Bone marrow (tissue), 2 donors: Measurements from ENCODE around the gene INVS.
"Not testable (repeated sequence)": the region's sequence is repeated elsewhere in the genome, so short reads cannot be mapped to it uniquely, and the experiment has no call there.

Source experiments
- DNase-seq, 2 donors: peaks; one replicate each; lab custom pipeline; 2025; lab: John Stamatoyannopoulos, UW

INVS gene

DNA sequence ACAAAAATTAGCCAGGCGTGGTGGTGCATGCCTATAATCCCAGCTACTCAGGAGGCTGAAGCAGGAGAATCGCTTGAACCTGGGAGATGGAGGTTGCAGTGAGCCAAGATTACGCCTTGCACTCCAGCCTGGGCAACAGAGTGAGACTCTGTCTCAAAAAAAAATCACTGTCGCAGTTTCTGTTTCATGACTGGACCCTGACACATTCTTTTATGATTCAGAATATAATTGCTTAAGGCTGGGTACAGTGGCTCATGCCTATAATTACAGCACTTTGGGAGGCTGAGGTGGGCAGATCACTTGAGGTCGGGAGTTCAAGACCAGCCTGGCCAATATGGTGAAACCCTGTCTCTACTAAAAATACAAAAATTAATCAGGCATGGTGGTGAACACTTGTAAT is 239.7 kb downstream of the INVS start:
- DNase-seq: not testable (repeated sequence)

DNA sequence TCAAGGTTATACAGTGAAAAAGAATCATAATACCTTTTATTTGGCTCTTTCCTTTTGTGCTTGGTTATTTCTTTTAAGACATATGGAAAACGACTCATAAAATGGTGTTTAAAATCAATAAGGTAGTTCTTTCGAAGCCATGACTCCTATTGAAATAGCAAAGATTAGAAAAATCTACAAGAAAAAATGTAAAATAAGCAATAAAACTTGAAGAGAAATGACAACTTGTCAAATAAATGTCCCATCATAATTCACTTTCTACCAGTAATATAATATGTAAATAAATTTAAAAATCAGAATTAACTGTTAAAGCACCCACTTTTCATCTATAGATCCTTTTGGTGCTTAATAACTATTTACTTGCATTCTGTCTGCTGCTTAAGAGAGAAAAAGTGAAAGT is 241.2 kb downstream of the INVS start:
- DNase-seq: no peak

DNA sequence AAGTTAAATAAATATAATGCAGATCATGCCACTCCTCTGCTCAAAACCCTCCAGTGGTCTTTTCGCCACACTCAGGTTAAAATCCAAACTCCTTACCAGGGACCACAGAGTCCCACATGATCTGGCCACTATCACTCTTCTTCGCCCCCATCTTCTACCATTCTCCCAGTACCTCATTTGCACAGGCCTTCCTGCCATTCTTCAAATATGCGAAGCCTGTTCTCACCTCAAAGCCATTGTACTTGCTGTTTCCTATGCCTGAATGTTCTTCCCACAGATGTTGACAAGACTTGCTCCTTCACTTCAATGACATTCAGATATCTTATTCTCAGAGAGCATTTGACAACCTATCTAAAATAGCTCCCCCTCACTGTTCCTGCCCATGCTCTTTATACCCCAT is 242.8 kb downstream of the INVS start:
- no peak for DNase-seq

DNA sequence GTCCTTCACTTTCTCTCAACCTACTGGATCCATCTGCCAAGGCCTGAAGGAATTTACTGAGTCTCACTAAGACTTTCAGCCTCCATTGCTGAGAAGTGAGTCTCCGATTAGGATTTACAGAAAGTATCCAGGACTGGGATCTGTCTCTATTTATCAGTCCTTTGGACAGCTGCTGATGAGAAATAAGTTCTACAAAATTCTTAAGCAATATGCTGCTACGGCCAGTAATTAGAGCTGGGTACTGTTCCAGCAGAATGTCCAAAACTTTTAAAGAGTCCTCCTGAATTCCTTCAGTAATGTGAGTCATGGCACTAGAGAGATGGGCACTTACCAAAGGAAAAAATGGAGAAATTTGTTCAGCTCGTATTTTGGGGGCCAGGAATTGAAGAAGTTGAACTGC is 247.8 kb downstream of the INVS start:
- no peak for DNase-seq

DNA sequence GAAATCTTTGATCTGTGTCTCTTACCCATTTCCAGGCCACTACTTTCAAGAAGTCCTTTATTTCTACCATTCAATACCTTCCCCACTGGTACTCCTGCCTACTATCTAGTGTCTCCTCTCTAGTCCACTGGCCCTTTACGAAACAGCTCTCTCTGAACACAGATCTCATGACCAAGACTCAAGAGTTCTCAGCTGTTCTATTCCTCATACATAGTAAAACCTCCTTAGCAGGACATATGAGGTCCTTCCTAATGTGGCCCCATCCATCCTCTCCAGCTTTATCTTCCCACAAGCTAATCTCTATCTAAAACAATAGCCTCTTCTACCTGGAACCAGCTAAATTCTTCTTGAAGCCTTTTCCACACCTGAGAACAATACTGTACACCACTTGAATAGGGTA is 251.1 kb downstream of the INVS start:
- DNase-seq: no peak
